Central memory CD8-positive, alpha-beta T cell (primary cell): ENCODE measurements around the gene KCNMA1.

Experiments
- ATAC-seq: fragments of 150-1000 bp; cut with Tn5 transposase; replicated peaks from 2 replicates; pipeline ENCODE4 v1.10.0; 2022; ENCODE audit warnings: mild to moderate bottlenecking, moderate FRiP score, moderate number of reproducible peaks; ENCODE audit not compliant: poor library complexity, severe bottlenecking; ENCODE audit errors: extremely low read depth
- DNase-seq, 2 donors: peaks; one replicate each; pipeline ENCODE4 v3.0.0; 2021; ENCODE audit warnings: low spot score in 2 of 2
- H3K27ac Mint-ChIP-seq: one replicate; pipeline ENCODE4 v1.8.0; 2022; ENCODE audit warnings: low read depth, mild to moderate bottlenecking, moderate library complexity, mixed read lengths
- H3K27me3 Mint-ChIP-seq: one replicate; pipeline ENCODE4 v1.8.0; 2022; ENCODE audit warnings: mixed read lengths
- H3K36me3 Mint-ChIP-seq: one replicate; pipeline ENCODE4 v1.8.0; 2022; ENCODE audit warnings: mild to moderate bottlenecking, moderate library complexity, mixed read lengths; ENCODE audit not compliant: insufficient read depth
- H3K4me1 Mint-ChIP-seq: one replicate; pipeline ENCODE4 v1.8.0; 2022; ENCODE audit warnings: mixed read lengths
- H3K4me3 Mint-ChIP-seq: one replicate; pipeline ENCODE4 v1.8.0; 2022; ENCODE audit warnings: mild to moderate bottlenecking, moderate library complexity, mixed read lengths
- H3K9me3 Mint-ChIP-seq: one replicate; pipeline ENCODE4 v1.8.0; 2022; ENCODE audit warnings: mixed read lengths

Gene KCNMA1

GRCh38 chr10:77207182-77207827 lies 430.3 kb downstream of the KCNMA1 start:
- no peak overlapping the region for H3K27ac Mint-ChIP-seq
- H3K4me1 Mint-ChIP-seq: no peaks in the 10 kb centered on the region
- no peak overlapping the region for H3K4me3 Mint-ChIP-seq
- H3K27me3 Mint-ChIP-seq: peaks cover 58% of the 10 kb centered on the region
- H3K36me3 Mint-ChIP-seq: no peaks in the 10 kb centered on the region
- no peak for DNase-seq
- no peak for ATAC-seq
- no peaks in the 10 kb centered on the region for H3K9me3 Mint-ChIP-seq

GRCh38 chr10:77205135-77205534 lies 432.5 kb downstream of the KCNMA1 start:
- H3K27me3 Mint-ChIP-seq: peaks cover 74% of the 10 kb centered on the region
- H3K9me3 Mint-ChIP-seq: no peaks in the 10 kb centered on the region
- H3K36me3 Mint-ChIP-seq: no peaks in the 10 kb centered on the region
- no peak for ATAC-seq
- H3K4me1 Mint-ChIP-seq: no peaks in the 10 kb centered on the region
- no peak overlapping the region for H3K27ac Mint-ChIP-seq
- no peak overlapping the region for H3K4me3 Mint-ChIP-seq
- no peak for DNase-seq

- ATAC-seq: no peak
- no peaks in the 10 kb centered on the region for H3K4me1 Mint-ChIP-seq
- no peak for DNase-seq
- H3K9me3 Mint-ChIP-seq: no peaks in the 10 kb centered on the region
- peaks cover 80% of the 10 kb centered on the region for H3K27me3 Mint-ChIP-seq
- no peak overlapping the region for H3K4me3 Mint-ChIP-seq
- no peak overlapping the region for H3K27ac Mint-ChIP-seq
- H3K36me3 Mint-ChIP-seq: no peaks in the 10 kb centered on the region
These were observed 433.4 kb downstream of the KCNMA1 start for GRCh38 chr10:77204171-77204570.

GRCh38 chr10:77202857-77203256 lies 434.8 kb downstream of the KCNMA1 start:
- H3K27ac Mint-ChIP-seq: no peak overlapping the region
- no peaks in the 10 kb centered on the region for H3K4me1 Mint-ChIP-seq
- DNase-seq (no peak), ATAC-seq (no peak)
- H3K27me3 Mint-ChIP-seq: peaks cover 83% of the 10 kb centered on the region
- no peak overlapping the region for H3K4me3 Mint-ChIP-seq
- no peaks in the 10 kb centered on the region for H3K9me3 Mint-ChIP-seq
- no peaks in the 10 kb centered on the region for H3K36me3 Mint-ChIP-seq

GRCh38 chr10:77201135-77202106 lies 436.2 kb downstream of the KCNMA1 start:
- Mint-ChIP-seq H3K36me3 (no peaks in the 10 kb centered on the region), H3K4me3 (no peak overlapping the region), H3K27me3 (peaks cover 86% of the 10 kb centered on the region), H3K9me3 (no peaks in the 10 kb centered on the region), H3K27ac (no peak overlapping the region), H3K4me1 (no peaks in the 10 kb centered on the region)
- ATAC-seq (no peak), DNase-seq (no peak)

GRCh38 chr10:77197544-77197943 lies 440.1 kb downstream of the KCNMA1 start:
- no peak overlapping the region for H3K4me3 Mint-ChIP-seq
- no peaks in the 10 kb centered on the region for H3K36me3 Mint-ChIP-seq
- no peaks in the 10 kb centered on the region for H3K9me3 Mint-ChIP-seq
- ATAC-seq (no peak), DNase-seq (no peak)
- H3K27ac Mint-ChIP-seq: no peak overlapping the region
- peaks cover 91% of the 10 kb centered on the region for H3K27me3 Mint-ChIP-seq
- H3K4me1 Mint-ChIP-seq: no peaks in the 10 kb centered on the region

GRCh38 chr10:77196614-77197013 lies 441.0 kb downstream of the KCNMA1 start:
- DNase-seq: no peak
- Mint-ChIP-seq H3K27me3 (peaks cover 96% of the 10 kb centered on the region), H3K4me1 (no peaks in the 10 kb centered on the region), H3K4me3 (no peak overlapping the region), H3K9me3 (no peaks in the 10 kb centered on the region), H3K27ac (no peak overlapping the region), H3K36me3 (no peaks in the 10 kb centered on the region)
- no peak for ATAC-seq

- Mint-ChIP-seq H3K4me1 (no peaks in the 10 kb centered on the region), H3K36me3 (no peaks in the 10 kb centered on the region), H3K4me3 (no peak overlapping the region), H3K27me3 (peaks cover 95% of the 10 kb centered on the region), H3K27ac (no peak overlapping the region), H3K9me3 (no peaks in the 10 kb centered on the region)
- no peak for DNase-seq
- ATAC-seq: no peak
These were observed 442.5 kb downstream of the KCNMA1 start for GRCh38 chr10:77195101-77195500.

GRCh38 chr10:77193001-77193400 lies 444.6 kb downstream of the KCNMA1 start:
- no peaks in the 10 kb centered on the region for H3K36me3 Mint-ChIP-seq
- H3K4me1 Mint-ChIP-seq: no peaks in the 10 kb centered on the region
- DNase-seq (no peak), ATAC-seq (no peak)
- H3K27ac Mint-ChIP-seq: no peak overlapping the region
- H3K9me3 Mint-ChIP-seq: no peaks in the 10 kb centered on the region
- peaks cover 88% of the 10 kb centered on the region for H3K27me3 Mint-ChIP-seq
- no peak overlapping the region for H3K4me3 Mint-ChIP-seq

- H3K27me3 Mint-ChIP-seq: peaks cover 86% of the 10 kb centered on the region
- no peaks in the 10 kb centered on the region for H3K4me1 Mint-ChIP-seq
- DNase-seq (no peak), ATAC-seq (no peak)
- no peak overlapping the region for H3K4me3 Mint-ChIP-seq
- H3K27ac Mint-ChIP-seq: no peak overlapping the region
- H3K36me3 Mint-ChIP-seq: no peaks in the 10 kb centered on the region
- no peaks in the 10 kb centered on the region for H3K9me3 Mint-ChIP-seq
These were observed 445.2 kb downstream of the KCNMA1 start for GRCh38 chr10:77192402-77192801.

- Mint-ChIP-seq H3K4me1 (no peaks in the 10 kb centered on the region), H3K4me3 (no peak overlapping the region), H3K36me3 (no peaks in the 10 kb centered on the region), H3K27ac (no peak overlapping the region), H3K9me3 (no peaks in the 10 kb centered on the region), H3K27me3 (peaks cover 86% of the 10 kb centered on the region)
- DNase-seq: no peak
- ATAC-seq: no peak
These were observed 446.1 kb downstream of the KCNMA1 start for GRCh38 chr10:77191324-77192049.

GRCh38 chr10:77190291-77190690 lies 447.3 kb downstream of the KCNMA1 start:
- Mint-ChIP-seq H3K27me3 (peaks cover 86% of the 10 kb centered on the region), H3K4me3 (no peak overlapping the region), H3K4me1 (no peaks in the 10 kb centered on the region), H3K27ac (no peak overlapping the region), H3K9me3 (no peaks in the 10 kb centered on the region), H3K36me3 (no peaks in the 10 kb centered on the region)
- ATAC-seq: no peak
- no peak for DNase-seq
